Measurements from ENCODE around the gene STAG2. TPM values are rescaled to one million over a fixed set of nuclear protein-coding genes. Genes with fewer than 3 reads are reported as not detected.

The STAG2 gene
- total RNA-seq, 1 donor from 2014 or later = 90.8 TPM

DNA sequence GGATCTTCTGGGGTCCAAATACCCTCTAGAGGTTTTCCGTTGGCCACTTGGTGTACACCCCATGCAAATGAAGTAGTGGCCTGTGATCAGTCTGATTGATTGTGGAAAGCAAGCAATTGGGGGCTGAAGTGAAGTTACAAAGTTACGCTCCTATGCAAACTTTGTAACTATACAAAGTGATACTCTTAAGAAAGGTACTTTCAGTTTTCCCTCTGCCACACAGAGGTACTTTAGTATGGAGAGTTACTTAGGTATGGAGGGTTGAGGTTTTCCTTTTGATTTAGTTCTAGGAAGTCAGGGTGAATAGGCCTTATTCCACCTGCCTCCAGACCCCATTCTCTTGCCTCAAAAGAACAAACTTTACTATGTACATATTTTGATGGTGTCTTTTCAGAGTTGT, 28.7 kb downstream of the STAG2 start:
- Histone ChIP-seq H3K4me3 (ENCODE audit: low read depth, low read length) (no peak overlapping the region), H3K27me3 (ENCODE audit: control insufficient read depth, insufficient read depth, low read length) (no peaks in the 10 kb centered on the region), H3K36me3 (ENCODE audit: control insufficient read depth, insufficient read depth, low read length) (no peaks in the 10 kb centered on the region)
- FAIRE-seq = no peak
- TF ChIP-seq, protein P1, sequence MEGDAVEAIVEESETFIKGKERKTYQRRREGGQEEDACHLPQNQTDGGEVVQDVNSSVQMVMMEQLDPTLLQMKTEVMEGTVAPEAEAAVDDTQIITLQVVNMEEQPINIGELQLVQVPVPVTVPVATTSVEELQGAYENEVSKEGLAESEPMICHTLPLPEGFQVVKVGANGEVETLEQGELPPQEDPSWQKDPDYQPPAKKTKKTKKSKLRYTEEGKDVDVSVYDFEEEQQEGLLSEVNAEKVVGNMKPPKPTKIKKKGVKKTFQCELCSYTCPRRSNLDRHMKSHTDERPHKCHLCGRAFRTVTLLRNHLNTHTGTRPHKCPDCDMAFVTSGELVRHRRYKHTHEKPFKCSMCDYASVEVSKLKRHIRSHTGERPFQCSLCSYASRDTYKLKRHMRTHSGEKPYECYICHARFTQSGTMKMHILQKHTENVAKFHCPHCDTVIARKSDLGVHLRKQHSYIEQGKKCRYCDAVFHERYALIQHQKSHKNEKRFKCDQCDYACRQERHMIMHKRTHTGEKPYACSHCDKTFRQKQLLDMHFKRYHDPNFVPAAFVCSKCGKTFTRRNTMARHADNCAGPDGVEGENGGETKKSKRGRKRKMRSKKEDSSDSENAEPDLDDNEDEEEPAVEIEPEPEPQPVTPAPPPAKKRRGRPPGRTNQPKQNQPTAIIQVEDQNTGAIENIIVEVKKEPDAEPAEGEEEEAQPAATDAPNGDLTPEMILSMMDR (IDR thresholded peaks at IDR 0.05; ENCODE audit: insufficient read depth, low read length, severe bottlenecking) = no peak
- DNase-seq (ENCODE audit: low read depth) = no peak

DNA sequence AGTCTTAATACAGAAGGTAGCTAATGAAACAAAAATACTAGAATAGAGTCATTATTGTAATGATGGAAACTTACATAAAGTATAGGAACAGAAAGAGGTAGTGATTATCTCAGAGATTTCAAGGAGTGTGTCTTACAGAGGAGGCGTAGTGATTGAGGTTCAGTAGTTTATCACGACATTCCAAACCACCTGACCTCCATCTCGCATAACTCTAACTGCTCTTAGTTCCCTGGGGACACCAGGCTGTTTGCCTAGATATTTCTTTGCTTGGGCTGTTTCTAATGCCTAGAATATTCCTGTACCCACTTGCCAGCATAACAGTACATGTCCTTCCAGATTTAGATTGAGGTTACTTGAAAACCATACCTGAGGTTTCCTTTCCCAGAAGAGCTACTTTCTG, 29.1 kb downstream of the STAG2 start:
- Histone ChIP-seq H3K36me3 (ENCODE audit: control insufficient read depth, insufficient read depth, low read length) (no peaks in the 10 kb centered on the region), H3K27me3 (ENCODE audit: control insufficient read depth, insufficient read depth, low read length) (no peaks in the 10 kb centered on the region), H3K4me3 (ENCODE audit: low read depth, low read length) (no peak overlapping the region)
- DNase-seq (ENCODE audit: low read depth) (no peak), FAIRE-seq (no peak)
- TF ChIP-seq, protein P1 (IDR thresholded peaks at IDR 0.05; ENCODE audit: insufficient read depth, low read length, severe bottlenecking) = no peak

DNA sequence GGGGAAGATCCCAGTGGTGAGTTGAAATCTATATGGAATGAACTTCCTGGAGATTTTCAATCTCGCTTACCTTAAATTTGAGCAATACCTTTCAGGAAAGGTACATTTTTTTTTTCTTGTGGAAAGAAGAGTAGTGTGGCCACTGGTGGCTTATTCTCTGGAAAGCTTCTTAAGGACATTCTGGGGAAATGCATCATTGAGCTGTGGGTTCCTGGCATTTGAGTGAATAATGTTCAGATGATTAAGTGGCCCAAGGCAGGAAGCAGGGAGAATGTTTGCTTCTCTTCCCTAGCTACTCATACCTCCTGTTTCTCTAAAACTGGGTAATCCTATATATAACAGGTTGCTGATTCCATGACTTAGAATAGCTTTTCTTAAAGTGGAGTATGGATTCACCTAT, 31.8 kb downstream of the STAG2 start:
- TF ChIP-seq, protein P1 (IDR thresholded peaks at IDR 0.05; ENCODE audit: insufficient read depth, low read length, severe bottlenecking) = no peak
- FAIRE-seq = no peak
- Histone ChIP-seq H3K36me3 (ENCODE audit: control insufficient read depth, insufficient read depth, low read length) (no peaks in the 10 kb centered on the region), H3K4me3 (ENCODE audit: low read depth, low read length) (no peak overlapping the region), H3K27me3 (ENCODE audit: control insufficient read depth, insufficient read depth, low read length) (no peaks in the 10 kb centered on the region)
- peak; percentile 86 for DNase-seq (ENCODE audit: low read depth)

DNA sequence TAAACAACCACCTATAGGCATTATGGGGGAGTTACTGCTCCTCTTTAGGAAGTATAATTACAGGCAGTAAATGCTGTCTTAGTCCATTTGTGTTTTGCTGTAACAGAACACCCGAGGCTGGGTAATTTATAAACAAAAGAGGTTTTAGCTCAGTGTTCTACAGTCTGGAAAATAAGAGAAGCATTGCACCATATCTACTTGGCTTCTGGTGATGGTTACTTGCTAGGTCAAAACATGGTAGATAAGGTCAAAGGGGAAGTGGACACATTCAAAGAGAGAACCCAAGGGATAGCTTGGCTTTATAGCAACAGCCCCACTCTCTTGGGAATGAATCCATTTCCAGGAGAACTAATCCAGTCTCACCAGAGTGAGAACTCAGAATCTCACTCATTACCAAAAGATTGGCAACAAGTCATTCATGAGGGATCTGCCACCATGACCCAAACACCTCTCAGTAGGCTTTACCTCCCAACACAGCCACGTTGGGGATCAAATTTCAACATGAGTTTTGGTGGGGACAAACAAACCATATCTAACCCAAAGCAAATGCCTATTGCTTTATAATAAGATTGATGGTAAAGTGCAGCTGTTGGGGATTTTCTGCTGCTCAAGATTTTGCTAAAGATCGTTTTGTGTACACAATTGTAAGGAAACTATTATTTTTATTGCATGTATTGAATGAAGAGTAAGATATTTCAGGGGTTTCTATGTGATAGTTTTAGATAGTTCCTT, 32.6 kb downstream of the STAG2 start:
- H3K36me3 ChIP-seq (ENCODE audit: control insufficient read depth, insufficient read depth, low read length) = no peaks in the 10 kb centered on the region
- TF ChIP-seq, protein P1 (IDR thresholded peaks at IDR 0.05; ENCODE audit: insufficient read depth, low read length, severe bottlenecking) = no peak
- DNase-seq (ENCODE audit: low read depth) = no peak
- no peaks in the 10 kb centered on the region for H3K27me3 ChIP-seq (ENCODE audit: control insufficient read depth, insufficient read depth, low read length)
- no peak for FAIRE-seq
- no peak overlapping the region for H3K4me3 ChIP-seq (ENCODE audit: low read depth, low read length)

DNA sequence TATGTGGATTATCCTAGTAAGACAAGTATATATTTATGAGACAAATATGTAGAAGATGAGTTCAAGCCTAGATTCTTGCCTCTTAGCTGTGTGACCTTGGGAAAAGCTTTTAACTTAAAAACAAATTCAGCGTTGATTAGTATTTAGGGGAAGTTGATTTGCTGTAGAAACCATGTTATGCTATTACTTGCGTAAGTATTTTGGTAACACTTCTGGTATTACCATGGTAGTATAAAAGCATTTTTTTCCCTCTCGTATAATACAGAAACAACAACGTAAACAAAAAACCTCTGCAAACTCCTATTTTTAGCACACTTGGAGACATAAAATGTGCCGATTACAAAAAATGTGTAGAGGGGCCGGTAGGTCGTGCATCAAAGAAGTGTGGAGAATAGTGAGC, 33.2 kb downstream of the STAG2 start:
- TF ChIP-seq, protein P1 (IDR thresholded peaks at IDR 0.05; ENCODE audit: insufficient read depth, low read length, severe bottlenecking) = no peak
- no peaks in the 10 kb centered on the region for H3K36me3 ChIP-seq (ENCODE audit: control insufficient read depth, insufficient read depth, low read length)
- H3K4me3 ChIP-seq (ENCODE audit: low read depth, low read length) = no peak overlapping the region
- no peaks in the 10 kb centered on the region for H3K27me3 ChIP-seq (ENCODE audit: control insufficient read depth, insufficient read depth, low read length)
- DNase-seq (ENCODE audit: low read depth) (no peak), FAIRE-seq (no peak)

DNA sequence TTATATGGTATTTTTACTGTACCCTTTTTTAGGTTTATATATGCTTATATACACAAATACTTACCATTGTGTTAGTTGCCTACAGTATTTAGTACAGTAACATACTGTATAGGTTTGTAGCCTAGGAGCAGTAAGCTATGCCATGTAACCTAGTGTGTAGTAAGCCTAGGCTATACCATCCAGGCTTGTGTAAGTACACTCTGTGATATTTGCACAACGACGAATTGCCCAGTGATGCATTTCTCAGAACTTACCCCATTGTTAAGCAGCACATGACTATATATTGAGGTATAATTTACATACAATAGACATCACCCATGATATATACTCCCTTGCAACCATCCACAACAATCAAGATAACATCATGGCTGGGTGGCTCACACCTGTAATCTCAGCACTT, 40.1 kb downstream of the STAG2 start:
- Histone ChIP-seq H3K27me3 (ENCODE audit: control insufficient read depth, insufficient read depth, low read length) (no peaks in the 10 kb centered on the region), H3K4me3 (ENCODE audit: low read depth, low read length) (no peak overlapping the region), H3K36me3 (ENCODE audit: control insufficient read depth, insufficient read depth, low read length) (no peaks in the 10 kb centered on the region)
- TF ChIP-seq, protein P1 (IDR thresholded peaks at IDR 0.05; ENCODE audit: insufficient read depth, low read length, severe bottlenecking) = no peak
- peak; percentile 25 for DNase-seq (ENCODE audit: low read depth)
- FAIRE-seq = no peak

All from bronchial epithelial cell (primary cell).